ENCODE results near the gene SRRD. TPM values are rescaled to one million over a fixed set of nuclear protein-coding genes. Genes with fewer than 3 reads are reported as not detected.

Gene SRRD
- total and polyA plus RNA-seq, 2 of the 8 experiments (the other 6 are each of a cell fraction or from before 2014, with no cell fraction given), result 17.1 to 25.3 TPM

DNA sequence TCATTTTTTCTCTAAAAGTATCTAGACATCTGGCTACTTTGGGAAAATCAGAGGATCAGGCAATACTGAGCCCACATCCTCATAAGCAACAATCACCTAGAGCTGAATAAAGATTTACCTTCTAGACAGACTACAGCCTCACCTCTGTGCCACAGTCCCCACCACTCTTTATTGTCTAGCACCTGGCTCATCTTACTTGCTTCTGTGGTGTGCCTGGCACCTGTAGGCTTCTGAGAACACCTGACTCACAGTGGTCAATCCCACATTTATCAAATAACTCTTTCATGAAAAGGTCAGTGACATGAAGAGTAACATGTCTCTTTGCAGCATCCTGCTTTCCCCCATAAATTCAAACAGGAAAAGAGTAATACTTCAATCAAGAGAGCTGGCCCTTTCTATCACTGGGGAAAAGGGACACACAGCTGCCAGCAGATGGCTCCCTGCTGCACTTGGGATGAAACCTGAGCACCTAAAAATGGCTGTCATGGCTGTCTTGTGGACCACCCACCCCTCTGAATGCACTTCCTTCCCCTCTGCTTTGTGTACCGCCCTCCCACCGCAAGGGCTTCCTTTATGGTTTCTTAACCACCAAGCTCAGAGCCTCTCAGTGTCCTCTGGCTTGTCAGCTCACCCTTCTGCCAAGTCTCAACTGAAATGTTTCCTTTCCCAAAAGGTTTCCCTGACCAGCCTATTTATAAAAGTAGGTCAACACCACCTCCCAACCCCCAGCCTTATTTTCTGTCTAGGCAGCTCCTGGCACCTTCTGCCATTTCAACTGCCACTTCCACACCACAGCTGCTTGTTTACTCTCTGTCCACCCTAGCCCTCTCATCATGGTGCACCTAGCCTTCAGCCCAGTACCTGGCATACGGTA, 19.2 kb downstream of the SRRD start (continued):
- TF ChIP-seq, protein P1, sequence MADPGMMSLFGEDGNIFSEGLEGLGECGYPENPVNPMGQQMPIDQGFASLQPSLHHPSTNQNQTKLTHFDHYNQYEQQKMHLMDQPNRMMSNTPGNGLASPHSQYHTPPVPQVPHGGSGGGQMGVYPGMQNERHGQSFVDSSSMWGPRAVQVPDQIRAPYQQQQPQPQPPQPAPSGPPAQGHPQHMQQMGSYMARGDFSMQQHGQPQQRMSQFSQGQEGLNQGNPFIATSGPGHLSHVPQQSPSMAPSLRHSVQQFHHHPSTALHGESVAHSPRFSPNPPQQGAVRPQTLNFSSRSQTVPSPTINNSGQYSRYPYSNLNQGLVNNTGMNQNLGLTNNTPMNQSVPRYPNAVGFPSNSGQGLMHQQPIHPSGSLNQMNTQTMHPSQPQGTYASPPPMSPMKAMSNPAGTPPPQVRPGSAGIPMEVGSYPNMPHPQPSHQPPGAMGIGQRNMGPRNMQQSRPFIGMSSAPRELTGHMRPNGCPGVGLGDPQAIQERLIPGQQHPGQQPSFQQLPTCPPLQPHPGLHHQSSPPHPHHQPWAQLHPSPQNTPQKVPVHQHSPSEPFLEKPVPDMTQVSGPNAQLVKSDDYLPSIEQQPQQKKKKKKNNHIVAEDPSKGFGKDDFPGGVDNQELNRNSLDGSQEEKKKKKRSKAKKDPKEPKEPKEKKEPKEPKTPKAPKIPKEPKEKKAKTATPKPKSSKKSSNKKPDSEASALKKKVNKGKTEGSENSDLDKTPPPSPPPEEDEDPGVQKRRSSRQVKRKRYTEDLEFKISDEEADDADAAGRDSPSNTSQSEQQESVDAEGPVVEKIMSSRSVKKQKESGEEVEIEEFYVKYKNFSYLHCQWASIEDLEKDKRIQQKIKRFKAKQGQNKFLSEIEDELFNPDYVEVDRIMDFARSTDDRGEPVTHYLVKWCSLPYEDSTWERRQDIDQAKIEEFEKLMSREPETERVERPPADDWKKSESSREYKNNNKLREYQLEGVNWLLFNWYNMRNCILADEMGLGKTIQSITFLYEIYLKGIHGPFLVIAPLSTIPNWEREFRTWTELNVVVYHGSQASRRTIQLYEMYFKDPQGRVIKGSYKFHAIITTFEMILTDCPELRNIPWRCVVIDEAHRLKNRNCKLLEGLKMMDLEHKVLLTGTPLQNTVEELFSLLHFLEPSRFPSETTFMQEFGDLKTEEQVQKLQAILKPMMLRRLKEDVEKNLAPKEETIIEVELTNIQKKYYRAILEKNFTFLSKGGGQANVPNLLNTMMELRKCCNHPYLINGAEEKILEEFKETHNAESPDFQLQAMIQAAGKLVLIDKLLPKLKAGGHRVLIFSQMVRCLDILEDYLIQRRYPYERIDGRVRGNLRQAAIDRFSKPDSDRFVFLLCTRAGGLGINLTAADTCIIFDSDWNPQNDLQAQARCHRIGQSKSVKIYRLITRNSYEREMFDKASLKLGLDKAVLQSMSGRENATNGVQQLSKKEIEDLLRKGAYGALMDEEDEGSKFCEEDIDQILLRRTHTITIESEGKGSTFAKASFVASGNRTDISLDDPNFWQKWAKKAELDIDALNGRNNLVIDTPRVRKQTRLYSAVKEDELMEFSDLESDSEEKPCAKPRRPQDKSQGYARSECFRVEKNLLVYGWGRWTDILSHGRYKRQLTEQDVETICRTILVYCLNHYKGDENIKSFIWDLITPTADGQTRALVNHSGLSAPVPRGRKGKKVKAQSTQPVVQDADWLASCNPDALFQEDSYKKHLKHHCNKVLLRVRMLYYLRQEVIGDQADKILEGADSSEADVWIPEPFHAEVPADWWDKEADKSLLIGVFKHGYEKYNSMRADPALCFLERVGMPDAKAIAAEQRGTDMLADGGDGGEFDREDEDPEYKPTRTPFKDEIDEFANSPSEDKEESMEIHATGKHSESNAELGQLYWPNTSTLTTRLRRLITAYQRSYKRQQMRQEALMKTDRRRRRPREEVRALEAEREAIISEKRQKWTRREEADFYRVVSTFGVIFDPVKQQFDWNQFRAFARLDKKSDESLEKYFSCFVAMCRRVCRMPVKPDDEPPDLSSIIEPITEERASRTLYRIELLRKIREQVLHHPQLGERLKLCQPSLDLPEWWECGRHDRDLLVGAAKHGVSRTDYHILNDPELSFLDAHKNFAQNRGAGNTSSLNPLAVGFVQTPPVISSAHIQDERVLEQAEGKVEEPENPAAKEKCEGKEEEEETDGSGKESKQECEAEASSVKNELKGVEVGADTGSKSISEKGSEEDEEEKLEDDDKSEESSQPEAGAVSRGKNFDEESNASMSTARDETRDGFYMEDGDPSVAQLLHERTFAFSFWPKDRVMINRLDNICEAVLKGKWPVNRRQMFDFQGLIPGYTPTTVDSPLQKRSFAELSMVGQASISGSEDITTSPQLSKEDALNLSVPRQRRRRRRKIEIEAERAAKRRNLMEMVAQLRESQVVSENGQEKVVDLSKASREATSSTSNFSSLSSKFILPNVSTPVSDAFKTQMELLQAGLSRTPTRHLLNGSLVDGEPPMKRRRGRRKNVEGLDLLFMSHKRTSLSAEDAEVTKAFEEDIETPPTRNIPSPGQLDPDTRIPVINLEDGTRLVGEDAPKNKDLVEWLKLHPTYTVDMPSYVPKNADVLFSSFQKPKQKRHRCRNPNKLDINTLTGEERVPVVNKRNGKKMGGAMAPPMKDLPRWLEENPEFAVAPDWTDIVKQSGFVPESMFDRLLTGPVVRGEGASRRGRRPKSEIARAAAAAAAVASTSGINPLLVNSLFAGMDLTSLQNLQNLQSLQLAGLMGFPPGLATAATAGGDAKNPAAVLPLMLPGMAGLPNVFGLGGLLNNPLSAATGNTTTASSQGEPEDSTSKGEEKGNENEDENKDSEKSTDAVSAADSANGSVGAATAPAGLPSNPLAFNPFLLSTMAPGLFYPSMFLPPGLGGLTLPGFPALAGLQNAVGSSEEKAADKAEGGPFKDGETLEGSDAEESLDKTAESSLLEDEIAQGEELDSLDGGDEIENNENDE (IDR thresholded peaks at IDR 0.05; ENCODE audit: insufficient replicate concordance, low read length), result no peak
- TF ChIP-seq SUZ12 (IDR thresholded peaks at IDR 0.05; ENCODE audit: low read length) (no peak), RNF2 (IDR thresholded peaks at IDR 0.05; ENCODE audit: borderline replicate concordance, low read depth, low read length, missing control alignments, poor library complexity, severe bottlenecking) (no peak), CHD2 (IDR thresholded peaks at IDR 0.05; ENCODE audit: low read length) (no peak), ZNF274 (IDR thresholded peaks at IDR 0.05; ENCODE audit: borderline replicate concordance, extremely low read depth, low read length) (no peak), BACH1 (IDR thresholded peaks at IDR 0.05; ENCODE audit: low read length) (no peak), KDM4A (IDR thresholded peaks at IDR 0.05; ENCODE audit: low read depth, low read length, severe bottlenecking) (no peak), CBX5 (IDR thresholded peaks at IDR 0.05; ENCODE audit: low read depth, low read length) (no peak), HDAC2 (IDR thresholded peaks at IDR 0.05; ENCODE audit: borderline replicate concordance in 1 of 2, low read depth in 2 of 2, low read length in 2 of 2) (no peak)
